ENCODE results near the gene RAVER2. TPM values are rescaled to one million over a fixed set of nuclear protein-coding genes. Genes with fewer than 3 reads are reported as not detected.

Gene RAVER2
- total and polyA plus RNA-seq, 2 experiments from 2014 or later = 14.1 to 28.6 TPM

DNA sequence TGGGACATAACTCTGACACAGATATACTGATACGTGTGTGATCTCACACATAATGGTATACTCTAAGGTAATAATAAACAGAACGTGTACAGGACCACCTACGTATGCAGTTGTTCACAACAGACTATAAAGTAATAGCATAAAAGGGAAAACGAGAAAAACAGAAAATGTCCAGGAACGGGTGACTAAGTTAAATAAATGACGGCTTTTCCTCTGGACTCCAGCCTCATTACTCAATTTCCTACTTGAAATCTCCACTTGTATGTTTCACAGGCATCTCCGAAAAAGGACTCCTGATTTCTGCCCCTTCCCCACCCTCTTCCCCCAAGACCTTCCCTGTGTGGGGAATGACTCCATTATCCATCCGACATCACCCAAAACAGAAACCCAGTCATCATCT lies 126.4 kb downstream of the RAVER2 start:
- no peak overlapping the region for H3K27ac ChIP-seq
- H3K9me2 ChIP-seq (replicated peaks; ENCODE audit: insufficient read depth) = no peaks in the 10 kb centered on the region
- no peak overlapping the region for H3K4me2 ChIP-seq
- no peak overlapping the region for H2AFZ ChIP-seq
- 94% methylated on average over 8 of the region's 8 CpGs for WGBS (ENCODE audit: low lambda C conversion rate, missing lambda C conversion rate)
- no peak overlapping the region for H3K4me3 ChIP-seq
- no peaks in the 10 kb centered on the region for H3K36me3 ChIP-seq (replicated peaks; ENCODE audit: insufficient read depth, low read depth)
- no peaks in the 10 kb centered on the region for H3K79me2 ChIP-seq
- no peak for TF ChIP-seq EZH2phosphoT487 (IDR thresholded peaks at IDR 0.05; ENCODE audit: low read depth, severe bottlenecking, unreplicated experiment)
- TF ChIP-seq, protein P1, sequence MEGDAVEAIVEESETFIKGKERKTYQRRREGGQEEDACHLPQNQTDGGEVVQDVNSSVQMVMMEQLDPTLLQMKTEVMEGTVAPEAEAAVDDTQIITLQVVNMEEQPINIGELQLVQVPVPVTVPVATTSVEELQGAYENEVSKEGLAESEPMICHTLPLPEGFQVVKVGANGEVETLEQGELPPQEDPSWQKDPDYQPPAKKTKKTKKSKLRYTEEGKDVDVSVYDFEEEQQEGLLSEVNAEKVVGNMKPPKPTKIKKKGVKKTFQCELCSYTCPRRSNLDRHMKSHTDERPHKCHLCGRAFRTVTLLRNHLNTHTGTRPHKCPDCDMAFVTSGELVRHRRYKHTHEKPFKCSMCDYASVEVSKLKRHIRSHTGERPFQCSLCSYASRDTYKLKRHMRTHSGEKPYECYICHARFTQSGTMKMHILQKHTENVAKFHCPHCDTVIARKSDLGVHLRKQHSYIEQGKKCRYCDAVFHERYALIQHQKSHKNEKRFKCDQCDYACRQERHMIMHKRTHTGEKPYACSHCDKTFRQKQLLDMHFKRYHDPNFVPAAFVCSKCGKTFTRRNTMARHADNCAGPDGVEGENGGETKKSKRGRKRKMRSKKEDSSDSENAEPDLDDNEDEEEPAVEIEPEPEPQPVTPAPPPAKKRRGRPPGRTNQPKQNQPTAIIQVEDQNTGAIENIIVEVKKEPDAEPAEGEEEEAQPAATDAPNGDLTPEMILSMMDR (IDR thresholded peaks at IDR 0.05; ENCODE audit: poor library complexity) = no peak
- TF ChIP-seq EZH2 (IDR thresholded peaks at IDR 0.05; ENCODE audit: borderline replicate concordance) = no peak
- no peak for DNase-seq (ENCODE audit: low spot score)
- no peaks in the 10 kb centered on the region for H3K27me3 ChIP-seq
- H4K20me1 ChIP-seq (ENCODE audit: insufficient read depth, poor library complexity, severe bottlenecking) = no peaks in the 10 kb centered on the region
- no peaks in the 10 kb centered on the region for H3K4me1 ChIP-seq (ENCODE audit: insufficient read depth)
- H3K9me3 ChIP-seq (ENCODE audit: low read depth) = no peaks in the 10 kb centered on the region

DNA sequence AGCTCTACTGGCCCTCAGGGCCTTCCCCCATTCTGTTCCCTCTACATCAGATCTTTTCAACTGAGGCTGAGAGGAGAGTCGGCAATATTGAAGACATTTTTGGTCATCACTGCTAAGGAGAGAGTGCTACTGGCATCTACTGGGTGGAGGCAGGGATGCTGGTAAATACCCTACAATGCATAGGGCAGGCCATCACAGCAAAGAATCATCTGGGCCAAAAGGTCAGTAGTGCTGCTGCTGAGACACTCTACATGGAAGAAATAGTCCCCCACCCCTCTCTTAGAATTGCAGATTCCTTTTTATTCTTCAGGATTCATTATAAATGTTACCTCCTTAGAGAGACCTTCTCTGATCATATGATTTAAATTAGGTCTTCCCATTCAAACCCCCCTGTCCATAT lies 127.2 kb downstream of the RAVER2 start:
- Histone ChIP-seq H3K4me3 (no peak overlapping the region), H3K9me3 (ENCODE audit: low read depth) (no peaks in the 10 kb centered on the region), H3K27ac (no peak overlapping the region), H3K9me2 (replicated peaks; ENCODE audit: insufficient read depth) (no peaks in the 10 kb centered on the region), H3K4me1 (ENCODE audit: insufficient read depth) (no peaks in the 10 kb centered on the region), H3K27me3 (no peaks in the 10 kb centered on the region), H3K79me2 (no peaks in the 10 kb centered on the region), H3K36me3 (replicated peaks; ENCODE audit: insufficient read depth, low read depth) (no peaks in the 10 kb centered on the region), H3K4me2 (no peak overlapping the region), H4K20me1 (ENCODE audit: insufficient read depth, poor library complexity, severe bottlenecking) (no peaks in the 10 kb centered on the region), H2AFZ (no peak overlapping the region)
- 100% methylated on average over 1 of the region's 1 CpG for WGBS (ENCODE audit: low lambda C conversion rate, missing lambda C conversion rate)
- TF ChIP-seq EZH2 (IDR thresholded peaks at IDR 0.05; ENCODE audit: borderline replicate concordance) (no peak), EZH2phosphoT487 (IDR thresholded peaks at IDR 0.05; ENCODE audit: low read depth, severe bottlenecking, unreplicated experiment) (no peak)
- TF ChIP-seq, protein P1 (IDR thresholded peaks at IDR 0.05; ENCODE audit: poor library complexity) = no peak
- DNase-seq (ENCODE audit: low spot score) = no peak

DNA sequence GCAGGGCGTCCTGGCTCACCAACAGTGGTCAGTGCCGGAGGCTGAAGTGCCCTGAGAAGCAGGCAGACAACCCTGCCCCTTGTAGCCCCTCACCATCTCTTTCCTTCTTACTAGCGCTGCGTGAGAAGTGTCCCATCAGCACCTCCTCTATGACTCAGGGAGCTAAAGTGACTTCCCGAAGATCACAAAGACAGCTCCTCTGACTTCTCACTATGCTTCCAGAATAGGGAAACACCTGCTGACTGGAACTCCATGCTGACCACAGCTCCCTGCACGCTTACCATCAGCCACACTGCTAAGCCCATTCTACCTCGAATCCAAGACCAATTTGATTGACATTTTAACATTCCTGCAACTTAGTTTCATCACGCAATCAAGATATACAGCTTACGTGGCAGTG lies 128.7 kb downstream of the RAVER2 start:
- no peak overlapping the region for H2AFZ ChIP-seq
- no peaks in the 10 kb centered on the region for H3K27me3 ChIP-seq
- H3K4me2 ChIP-seq = no peak overlapping the region
- H3K9me2 ChIP-seq (replicated peaks; ENCODE audit: insufficient read depth) = no peaks in the 10 kb centered on the region
- DNase-seq (ENCODE audit: low spot score) = no peak
- H4K20me1 ChIP-seq (ENCODE audit: insufficient read depth, poor library complexity, severe bottlenecking) = no peaks in the 10 kb centered on the region
- H3K36me3 ChIP-seq (replicated peaks; ENCODE audit: insufficient read depth, low read depth) = no peaks in the 10 kb centered on the region
- 94% methylated on average over 9 of the region's 9 CpGs for WGBS (ENCODE audit: low lambda C conversion rate, missing lambda C conversion rate)
- H3K4me1 ChIP-seq (ENCODE audit: insufficient read depth) = no peaks in the 10 kb centered on the region
- TF ChIP-seq EZH2phosphoT487 (IDR thresholded peaks at IDR 0.05; ENCODE audit: low read depth, severe bottlenecking, unreplicated experiment) = no peak
- TF ChIP-seq, protein P1 (IDR thresholded peaks at IDR 0.05; ENCODE audit: poor library complexity) = no peak
- no peak for TF ChIP-seq EZH2 (IDR thresholded peaks at IDR 0.05; ENCODE audit: borderline replicate concordance)
- no peaks in the 10 kb centered on the region for H3K9me3 ChIP-seq (ENCODE audit: low read depth)
- H3K27ac ChIP-seq = no peak overlapping the region
- H3K79me2 ChIP-seq = no peaks in the 10 kb centered on the region
- no peak overlapping the region for H3K4me3 ChIP-seq

DNA sequence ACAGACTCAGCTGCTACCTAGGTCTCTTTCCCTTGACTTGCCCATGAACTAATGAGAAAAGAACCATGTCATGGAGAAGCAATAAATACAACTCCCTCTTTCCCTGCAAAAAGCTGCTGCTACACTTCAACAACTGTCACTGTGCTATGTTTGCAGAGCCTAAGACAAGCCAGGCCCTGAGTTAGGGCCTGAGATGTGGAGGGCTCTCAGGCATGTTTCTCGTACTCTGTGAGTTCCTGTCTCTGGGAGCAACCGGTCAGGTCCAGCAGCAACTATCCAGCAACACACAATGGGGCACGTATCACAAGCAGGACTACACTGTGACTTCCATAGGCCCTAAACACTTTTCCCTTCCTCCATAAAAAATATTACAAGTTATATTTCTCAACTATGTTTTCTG lies 129.8 kb downstream of the RAVER2 start:
- H3K79me2 ChIP-seq = no peaks in the 10 kb centered on the region
- H3K4me3 ChIP-seq = no peak overlapping the region
- no peaks in the 10 kb centered on the region for H4K20me1 ChIP-seq (ENCODE audit: insufficient read depth, poor library complexity, severe bottlenecking)
- no peaks in the 10 kb centered on the region for H3K9me3 ChIP-seq (ENCODE audit: low read depth)
- TF ChIP-seq, protein P1 (IDR thresholded peaks at IDR 0.05; ENCODE audit: poor library complexity) = no peak
- no peak for TF ChIP-seq EZH2 (IDR thresholded peaks at IDR 0.05; ENCODE audit: borderline replicate concordance)
- no peaks in the 10 kb centered on the region for H3K4me1 ChIP-seq (ENCODE audit: insufficient read depth)
- H3K27ac ChIP-seq = no peak overlapping the region
- H3K4me2 ChIP-seq = no peak overlapping the region
- H3K9me2 ChIP-seq (replicated peaks; ENCODE audit: insufficient read depth) = no peaks in the 10 kb centered on the region
- 65% methylated on average over 3 of the region's 3 CpGs for WGBS (ENCODE audit: low lambda C conversion rate, missing lambda C conversion rate)
- DNase-seq (ENCODE audit: low spot score) = no peak
- H3K36me3 ChIP-seq (replicated peaks; ENCODE audit: insufficient read depth, low read depth) = no peaks in the 10 kb centered on the region
- no peaks in the 10 kb centered on the region for H3K27me3 ChIP-seq
- no peak overlapping the region for H2AFZ ChIP-seq
